K562 (cell line): Measurements from ENCODE around the gene FAM117B.

Source experiments
- ATF4 ChIP-seq: fragments of 450-650 bp; formaldehyde crosslinking; IDR thresholded peaks from 2 replicates; pipeline ENCODE4 v1.4.0; 2022; ENCODE audit warnings: mild to moderate bottlenecking, moderate library complexity
- BHLHE40 ChIP-seq: IDR thresholded peaks from 2 replicates; pipeline ENCODE4 v1.6.1; 2011; ENCODE audit warnings: low read length, improper control_type of control experiment
- COPS2 ChIP-seq: fragments of 450-650 bp; conservative IDR thresholded peaks from 2 replicates; pipeline ENCODE4 v1.6.1; 2016; ENCODE audit warnings: mild to moderate bottlenecking, moderate library complexity
- CTCF ChIP-seq, 3 experiments: IDR thresholded peaks in 2 of 3; conservative IDR thresholded peaks in 1 of 3; 2 replicates each; pipeline ENCODE4 v1.5.1; 2011 to 2012; ENCODE audit warnings: low read length in 3 of 3, mild to moderate bottlenecking in 3 of 3, control low read depth in 2 of 3, improper control_type of control experiment in 1 of 3, inconsistent platforms in 1 of 3, low read depth in 1 of 3, mixed read lengths in 1 of 3, moderate library complexity in 1 of 3; ENCODE audit not compliant: insufficient read depth in 2 of 3
- FIP1L1 ChIP-seq: fragments of 200-400 bp; formaldehyde crosslinking; IDR thresholded peaks from 2 replicates; pipeline ENCODE4 v1.6.1; 2018; ENCODE audit warnings: mild to moderate bottlenecking, low read depth, low read length; ENCODE audit not compliant: poor library complexity, severe bottlenecking
- HMG20B ChIP-seq: fragments of 250-450 bp; sonication (Bioruptor Pico); IDR thresholded peaks from 2 replicates; pipeline ENCODE4 v1.5.0; 2021; ENCODE audit warnings: mild to moderate bottlenecking
- NONO ChIP-seq, 2 experiments: fragments of 200-400 bp in 1 of 2; fragments of 450-650 bp in 1 of 2; formaldehyde crosslinking in 1 of 2; IDR thresholded peaks; 2 replicates each; pipeline ENCODE4 v1.6.1; 2017; ENCODE audit warnings: low read depth in 2 of 2, mild to moderate bottlenecking in 2 of 2, moderate library complexity in 2 of 2, low read length in 1 of 2
- PTBP1 ChIP-seq: fragments of 200-400 bp; formaldehyde crosslinking; IDR thresholded peaks from 2 replicates; pipeline ENCODE4 v1.6.1; 2017; ENCODE audit warnings: low read depth, low read length
- SIRT6 ChIP-seq: IDR thresholded peaks from one replicate; pipeline ENCODE4 v1.6.1; 2012; ENCODE audit warnings: low read depth, mild to moderate bottlenecking, control low read depth, inconsistent platforms, low read length, moderate library complexity
- SRSF3 ChIP-seq: fragments of 200-400 bp; formaldehyde crosslinking; IDR thresholded peaks from 2 replicates; pipeline ENCODE4 v1.6.1; 2016; ENCODE audit warnings: mild to moderate bottlenecking, low read length, moderate library complexity; ENCODE audit not compliant: insufficient read depth
- TAF1 ChIP-seq: IDR thresholded peaks from 2 replicates; pipeline ENCODE4 v1.6.1; 2011; ENCODE audit warnings: mild to moderate bottlenecking, low read length, moderate library complexity; ENCODE audit not compliant: insufficient read depth, control insufficient read depth, severe bottlenecking; ENCODE audit errors: extremely low read depth
- ZBTB12 ChIP-seq: fragments of 250-450 bp; sonication (Bioruptor Pico); IDR thresholded peaks from 2 replicates; pipeline ENCODE4 v1.4.0; 2020
- ZNF354B ChIP-seq: fragments of 250-450 bp; sonication (Bioruptor Pico); IDR thresholded peaks from 2 replicates; pipeline ENCODE4 v1.4.0; 2020
- TF ChIP-seq, protein P1 (sequence below): fragments of 450-650 bp; IDR thresholded peaks from 2 replicates; pipeline ENCODE4 v1.6.1; 2017; ENCODE audit warnings: antibody characterized with exemption

GRCh38 chr2:202652119-202652518, 17.4 kb downstream of the FAM117B start:
- TF ChIP-seq COPS2 = no peak
- TF ChIP-seq SIRT6 = no peak
- TF ChIP-seq CTCF (IDR thresholded peaks at IDR 0.05 in 2 of 3, conservative IDR thresholded peaks at IDR 0.05 in 1 of 3; ENCODE audit: insufficient read depth in 2 of 3, low read depth in 1 of 3, low read length in 3 of 3) = no peak
- TF ChIP-seq FIP1L1 = no peak
- TF ChIP-seq, protein P1, sequence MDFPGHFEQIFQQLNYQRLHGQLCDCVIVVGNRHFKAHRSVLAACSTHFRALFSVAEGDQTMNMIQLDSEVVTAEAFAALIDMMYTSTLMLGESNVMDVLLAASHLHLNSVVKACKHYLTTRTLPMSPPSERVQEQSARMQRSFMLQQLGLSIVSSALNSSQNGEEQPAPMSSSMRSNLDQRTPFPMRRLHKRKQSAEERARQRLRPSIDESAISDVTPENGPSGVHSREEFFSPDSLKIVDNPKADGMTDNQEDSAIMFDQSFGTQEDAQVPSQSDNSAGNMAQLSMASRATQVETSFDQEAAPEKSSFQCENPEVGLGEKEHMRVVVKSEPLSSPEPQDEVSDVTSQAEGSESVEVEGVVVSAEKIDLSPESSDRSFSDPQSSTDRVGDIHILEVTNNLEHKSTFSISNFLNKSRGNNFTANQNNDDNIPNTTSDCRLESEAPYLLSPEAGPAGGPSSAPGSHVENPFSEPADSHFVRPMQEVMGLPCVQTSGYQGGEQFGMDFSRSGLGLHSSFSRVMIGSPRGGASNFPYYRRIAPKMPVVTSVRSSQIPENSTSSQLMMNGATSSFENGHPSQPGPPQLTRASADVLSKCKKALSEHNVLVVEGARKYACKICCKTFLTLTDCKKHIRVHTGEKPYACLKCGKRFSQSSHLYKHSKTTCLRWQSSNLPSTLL = no peak
- no peak for TF ChIP-seq ATF4 (CRISPR knock-in tag)
- TF ChIP-seq ZBTB12 (CRISPR knock-in tag) = no peak
- TF ChIP-seq TAF1 = no peak
- TF ChIP-seq ZNF354B (CRISPR knock-in tag) = no peak
- no peak for TF ChIP-seq NONO (IDR thresholded peaks at IDR 0.05; ENCODE audit: low read depth in 2 of 2, low read length in 1 of 2)
- TF ChIP-seq PTBP1 = no peak
- TF ChIP-seq SRSF3 = no peak
- TF ChIP-seq BHLHE40 = no peak
- no peak for TF ChIP-seq HMG20B (CRISPR knock-in tag)
